Upper lobe of left lung (tissue), 6 donors: ENCODE data around the gene PRAMEF11. TPM values are rescaled to one million over a fixed set of nuclear protein-coding genes. Genes with fewer than 3 reads are reported as not detected.
"Not testable (repeated sequence)": the region's sequence is repeated elsewhere in the genome, so short reads cannot be mapped to it uniquely, and the experiment has no call there.

Experiments used
- ATAC-seq, 2 donors: fragments of 200-7000 bp; cut with Tn5 transposase; one replicate each; pipeline ENCODE4 v1.9.1; 2022; ENCODE audit warnings: mild to moderate bottlenecking in 2 of 2, moderate library complexity in 2 of 2; ENCODE audit not compliant: low FRiP score in 2 of 2
- DNase-seq, 2 donors: peaks; one replicate each; pipeline ENCODE4 v3.0.0-alpha.2; 2019 to 2020
- H3K27ac ChIP-seq, 4 donors: fragments of 200-600 bp; sonication (generic); one replicate each; pipeline ENCODE4 v1.5.1; 2016 to 2019
- H3K27me3 ChIP-seq, 4 donors: fragments of 200-600 bp; sonication (generic); one replicate each; pipeline ENCODE4 v1.5.1; 2017 to 2019
- H3K36me3 ChIP-seq, 4 donors: fragments of 200-600 bp; sonication (generic); one replicate each; pipeline ENCODE4 v1.5.1; 2016 to 2019
- H3K4me1 ChIP-seq, 4 donors: fragments of 200-600 bp; sonication (generic); one replicate each; pipeline ENCODE4 v1.5.1; 2018 to 2019
- H3K4me3 ChIP-seq, 4 donors: fragments of 200-600 bp; sonication (generic); one replicate each; pipeline ENCODE4 v1.5.1; 2017 to 2019; ENCODE audit warnings: mild to moderate bottlenecking in 2 of 4, moderate library complexity in 1 of 4
- H3K9me3 ChIP-seq, 4 donors: fragments of 200-600 bp; sonication (generic); one replicate each; pipeline ENCODE4 v1.5.1; 2018 to 2019
- CTCF ChIP-seq, 6 experiments: fragments of 450-650 bp in 4 of 6; fragments of 200-600 bp in 2 of 6; sonication (generic) in 2 of 6; IDR thresholded peaks; one replicate each; pipeline ENCODE4 v1.5.1; 2016 to 2019; ENCODE audit warnings: antibody characterized with exemption in 6 of 6
- EP300 ChIP-seq, 4 donors: sonication (generic); formaldehyde crosslinking; IDR thresholded peaks; one replicate each; pipeline ENCODE4 v1.5.1; 2017; ENCODE audit warnings: antibody characterized with exemption in 4 of 4, control low read depth in 2 of 4
- POLR2A ChIP-seq, 4 donors: fragments of 450-650 bp; IDR thresholded peaks; one replicate each; pipeline ENCODE4 v1.5.1; 2016 to 2017; ENCODE audit warnings: antibody characterized with exemption in 4 of 4, mild to moderate bottlenecking in 2 of 4
- POLR2AphosphoS5 ChIP-seq, 2 donors: sonication (generic); formaldehyde crosslinking; IDR thresholded peaks; one replicate each; pipeline ENCODE4 v1.5.1; 2017; ENCODE audit warnings: antibody characterized with exemption in 2 of 2
- WGBS, 2 donors: methylation state at CpG; one replicate each; pipeline ENCODE4 v1.1.5; 2017 to 2018; 5-methylcytosine and 5-hydroxymethylcytosine counted together
- total RNA-seq, 6 donors: library from RNA; depleted of rRNA in 4 of 6; stranded (reverse); fragments of >200 nt in 4 of 6; gene quantifications; one replicate each; pipeline versions ENCODE4 v1.1.0 to v1.2.1, GENCODE V29; 2016 to 2021
- donor health status: DM: no; HTN: no; CAD: no; lungs with moderate emphysema.
- donor health status: DM: no; HTN: yes; CAD: no; lungs with severe emphysema.

The PRAMEF11 gene
- not detected for total RNA-seq

- H3K27ac ChIP-seq, H3K27me3 ChIP-seq, DNase-seq, H3K9me3 ChIP-seq, H3K36me3 ChIP-seq, H3K4me3 ChIP-seq, H3K4me1 ChIP-seq, ATAC-seq: not testable (repeated sequence)
- WGBS, 2 donors, result 66 to 71% methylated on average over 3 of the region's 3 CpGs
These were observed at the start of gene PRAMEF11 for GRCh38 chr1:12831310-12831709. TSS of gene PRAMEF11 (minus strand) at chr1:12831410. CDS start at chr1:12828789, 2,621 bp downstream.

- H3K36me3 ChIP-seq, ATAC-seq, H3K27ac ChIP-seq, H3K4me3 ChIP-seq, H3K4me1 ChIP-seq, H3K9me3 ChIP-seq, DNase-seq, H3K27me3 ChIP-seq: not testable (repeated sequence)
- WGBS, 2 donors, result 87 to 97% methylated on average over 3 of the region's 4 CpGs
These were observed 47.2 kb upstream of the PRAMEF11 start for GRCh38 chr1:12878453-12878852.

- H3K27me3 ChIP-seq, H3K4me3 ChIP-seq, ATAC-seq, H3K36me3 ChIP-seq, H3K4me1 ChIP-seq, DNase-seq, H3K9me3 ChIP-seq, H3K27ac ChIP-seq: not testable (repeated sequence)
- WGBS, 2 donors, result 71 to 94% methylated on average over 1 to 3 of the region's 7 CpGs
These were observed 32.1 kb upstream of the PRAMEF11 start for GRCh38 chr1:12863131-12863880.

- not testable (repeated sequence) for H3K4me3 ChIP-seq, H3K27me3 ChIP-seq, H3K27ac ChIP-seq, DNase-seq, ATAC-seq, H3K9me3 ChIP-seq, H3K4me1 ChIP-seq, H3K36me3 ChIP-seq
- 59 to 76% methylated on average over 2 of the region's 2 CpGs for WGBS, 2 donors
These were observed 25.6 kb upstream of the PRAMEF11 start, which contains the start of gene PRAMEF2 for GRCh38 chr1:12856786-12857185. TSS of gene PRAMEF2 (plus strand) at chr1:12857086. CDS start at chr1:12859010, 1,924 bp downstream.

GRCh38 chr1:12851779-12852178, 20.6 kb upstream of the PRAMEF11 start:
- whole genome bisulfite sequencing, 2 donors, result 73 to 74% methylated on average over 4 of the region's 4 CpGs
- no peak for DNase-seq
- no peak overlapping the region for H3K27ac ChIP-seq
- H3K4me3 ChIP-seq, result no peak overlapping the region
- no peaks in the 10 kb centered on the region for H3K36me3 ChIP-seq
- TF ChIP-seq POLR2AphosphoS5 (IDR thresholded peaks at IDR 0.05), result no peak
- TF ChIP-seq EP300 (IDR thresholded peaks at IDR 0.05), result no peak
- no peak for TF ChIP-seq POLR2A (IDR thresholded peaks at IDR 0.05)
- no peaks in the 10 kb centered on the region for H3K9me3 ChIP-seq
- H3K27me3 ChIP-seq, result no peaks in the 10 kb centered on the region
- ATAC-seq, result no peak
- H3K4me1 ChIP-seq, result no peaks in the 10 kb centered on the region

- WGBS, 2 donors, result 89 to 90% methylated on average over 7 of the region's 7 CpGs
- not testable (repeated sequence) for H3K27me3 ChIP-seq, DNase-seq, H3K36me3 ChIP-seq, H3K27ac ChIP-seq, H3K9me3 ChIP-seq, H3K4me3 ChIP-seq, H3K4me1 ChIP-seq, ATAC-seq
These were observed 17.4 kb upstream of the PRAMEF11 start, which contains the start of gene HNRNPCL1 for GRCh38 chr1:12848620-12849019. TSS of gene HNRNPCL1 (minus strand) at chr1:12848720. CDS start at chr1:12848289, 431 bp downstream.

GRCh38 chr1:12833251-12833650, 2.0 kb upstream of the PRAMEF11 start:
- not testable (repeated sequence) for ATAC-seq, DNase-seq, H3K36me3 ChIP-seq, H3K9me3 ChIP-seq, H3K27me3 ChIP-seq, H3K4me3 ChIP-seq, H3K4me1 ChIP-seq, H3K27ac ChIP-seq
- 27 to 75% methylated on average over 1 to 2 of the region's 2 CpGs for WGBS, 2 donors

- H3K36me3 ChIP-seq, H3K27me3 ChIP-seq, H3K4me1 ChIP-seq, ATAC-seq, H3K4me3 ChIP-seq, H3K27ac ChIP-seq, DNase-seq, H3K9me3 ChIP-seq: not testable (repeated sequence)
- WGBS, 2 donors, result 40 to 56% methylated on average over 1 to 6 of the region's 6 CpGs
These were observed 12.1 kb downstream of the PRAMEF11 start for GRCh38 chr1:12819061-12819460.

GRCh38 chr1:12811409-12811784, 19.8 kb downstream of the PRAMEF11 start:
- WGBS, 2 donors, result 54 to 59% methylated on average over 2 of the region's 2 CpGs
- H3K27ac ChIP-seq, result no peak overlapping the region
- no peaks in the 10 kb centered on the region for H3K9me3 ChIP-seq
- no peaks in the 10 kb centered on the region for H3K36me3 ChIP-seq
- H3K4me3 ChIP-seq, result no peak overlapping the region
- H3K4me1 ChIP-seq, result no peaks in the 10 kb centered on the region
- ATAC-seq (no peak), DNase-seq (no peak)
- no peak for TF ChIP-seq CTCF (IDR thresholded peaks at IDR 0.05)
- TF ChIP-seq POLR2AphosphoS5 (IDR thresholded peaks at IDR 0.05), result no peak
- TF ChIP-seq POLR2A (IDR thresholded peaks at IDR 0.05), result no peak
- no peaks in the 10 kb centered on the region for H3K27me3 ChIP-seq
